Smooth muscle cell (in vitro differentiated cells): ENCODE data around the gene AGAP4. TPM values are rescaled to one million over a fixed set of nuclear protein-coding genes. Genes with fewer than 3 reads are reported as not detected.
"Not testable (repeated sequence)": the region's sequence is repeated elsewhere in the genome, so short reads cannot be mapped to it uniquely, and the experiment has no call there.

Source experiments
- DNase-seq: peaks from one replicate; lab custom pipeline; 2025; ENCODE audit not compliant: unreplicated experiment; lab: John Stamatoyannopoulos, UW
- H2AFZ ChIP-seq: fragments of 200-600 bp; sonication (generic); 2 replicates; pipeline ENCODE4 v1.6.0; 2016; ENCODE audit warnings: antibody characterized with exemption, low read depth, mild to moderate bottlenecking
- H3F3A ChIP-seq: fragments of 200-600 bp; sonication (generic); 2 replicates; pipeline ENCODE4 v1.6.0; 2017; ENCODE audit warnings: antibody characterized with exemption, low read depth
- H3K27ac ChIP-seq: fragments of 200-600 bp; sonication (generic); 2 replicates; pipeline ENCODE4 v1.5.1; 2016; ENCODE audit warnings: low read depth, mild to moderate bottlenecking
- H3K27me3 ChIP-seq: fragments of 200-600 bp; sonication (generic); 2 replicates; pipeline ENCODE4 v1.6.1; 2016; ENCODE audit warnings: low read depth, mild to moderate bottlenecking
- H3K36me3 ChIP-seq: fragments of 200-600 bp; sonication (generic); 2 replicates; pipeline ENCODE4 v1.5.1; 2016; ENCODE audit warnings: low read depth
- H3K4me1 ChIP-seq: fragments of 200-600 bp; sonication (generic); 2 replicates; pipeline ENCODE4 v1.5.1; 2016; ENCODE audit warnings: low read depth
- H3K4me2 ChIP-seq: fragments of 200-600 bp; sonication (generic); 2 replicates; pipeline ENCODE4 v1.6.0; 2016; ENCODE audit warnings: mild to moderate bottlenecking
- H3K4me3 ChIP-seq: fragments of 200-600 bp; sonication (generic); 2 replicates; pipeline ENCODE4 v1.5.1; 2016; ENCODE audit warnings: mild to moderate bottlenecking
- H3K79me2 ChIP-seq: fragments of 200-600 bp; sonication (generic); 2 replicates; pipeline ENCODE4 v1.6.0; 2016; ENCODE audit warnings: low read depth, mild to moderate bottlenecking
- H3K9ac ChIP-seq: fragments of 200-600 bp; sonication (generic); 2 replicates; pipeline ENCODE4 v1.6.0; 2016; ENCODE audit warnings: low read depth
- H3K9me3 ChIP-seq: fragments of 200-600 bp; sonication (generic); replicated peaks from 2 replicates; pipeline ENCODE4 v1.5.1; 2016; ENCODE audit warnings: low read depth
- H4K20me1 ChIP-seq: fragments of 200-600 bp; sonication (generic); 2 replicates; pipeline ENCODE4 v1.6.0; 2016; ENCODE audit warnings: low read depth
- WGBS: methylation state at CpG from one replicate; pipeline ENCODE4 v1.1.7; 2016; ENCODE audit warnings: low lambda C conversion rate; 5-methylcytosine and 5-hydroxymethylcytosine counted together
- polyA plus RNA-seq: library from polyadenylated mRNA; unstranded; fragments of >200 nt; fragmentation: Nextera tagmentation; extraction: Ambion mirVana; gene quantifications from 2 replicates; pipeline ENCODE4 v1.2.1, GENCODE V29; 2016
- small RNA-seq: library from RNA; depleted of rRNA; stranded (forward); fragments of <200 nt; gene quantifications from one replicate; pipeline ENCODE3, GENCODE V24; 2014
- total RNA-seq: library from RNA; depleted of rRNA; stranded (reverse); fragments of >200 nt; gene quantifications from 2 replicates; pipeline ENCODE4 v1.2.3, GENCODE V29; 2014

The AGAP4 gene
- total and polyA plus RNA-seq, 2 experiments from 2014 or later: 4.7 to 23.3 TPM

DNA sequence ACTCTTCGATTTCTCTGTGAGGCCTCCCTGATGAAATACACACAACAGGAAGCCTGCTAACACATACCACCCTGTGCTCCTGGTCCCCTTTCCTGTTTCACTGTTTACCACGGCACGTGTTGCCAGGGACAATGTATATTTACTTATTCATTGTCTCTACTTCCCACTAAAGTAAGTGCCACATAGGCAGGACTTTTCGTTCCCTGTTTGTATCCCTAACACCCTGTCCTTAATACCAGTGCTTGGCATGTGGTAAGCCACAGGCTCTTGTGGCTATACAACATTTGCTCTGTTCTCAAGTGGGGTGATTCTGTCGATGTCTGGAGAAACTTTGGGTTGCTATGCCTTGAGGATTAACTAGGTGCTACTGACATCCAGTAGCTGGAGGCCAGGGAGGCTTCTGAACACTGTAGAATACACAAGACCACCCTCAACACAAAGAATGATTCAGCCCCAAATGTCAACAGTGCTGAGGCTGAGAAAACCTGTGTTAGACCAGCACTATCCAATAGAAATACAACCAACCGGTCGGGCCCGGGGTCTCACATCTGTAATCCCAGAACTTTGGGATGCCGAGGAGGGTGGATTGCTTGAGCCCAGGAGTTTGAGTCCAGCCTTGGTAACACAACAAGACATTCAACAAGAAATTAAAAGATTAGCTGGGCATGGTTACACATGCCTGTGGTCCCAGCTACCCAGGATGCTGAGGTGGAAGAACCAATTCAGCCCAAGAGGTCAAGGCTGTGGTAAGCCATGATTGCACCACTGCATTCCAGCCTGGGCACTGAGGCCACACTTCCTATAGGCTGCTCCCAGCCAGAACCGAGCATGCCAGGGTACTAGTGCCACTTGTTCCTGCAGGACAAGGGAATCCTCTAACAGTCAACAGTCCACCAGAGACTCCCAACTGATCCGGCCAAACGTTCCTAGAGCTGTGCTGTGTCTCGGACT is 44.0 kb downstream of the AGAP4 start:
- WGBS: 68% methylated on average over 13 of the region's 13 CpGs
- not testable (repeated sequence) for H3K79me2 ChIP-seq, H3K4me2 ChIP-seq, H3K4me3 ChIP-seq, H3K9ac ChIP-seq, H3F3A ChIP-seq, H3K36me3 ChIP-seq, H3K9me3 ChIP-seq, H3K27me3 ChIP-seq, H4K20me1 ChIP-seq, H2AFZ ChIP-seq, H3K4me1 ChIP-seq, DNase-seq, H3K27ac ChIP-seq

- not testable (repeated sequence) for H3K9ac ChIP-seq, H3K27me3 ChIP-seq, H2AFZ ChIP-seq, H3K36me3 ChIP-seq, H3K4me2 ChIP-seq, H3K9me3 ChIP-seq, H3K79me2 ChIP-seq, DNase-seq, H3K4me3 ChIP-seq, H3F3A ChIP-seq, H3K27ac ChIP-seq, H4K20me1 ChIP-seq, H3K4me1 ChIP-seq
- 59% methylated on average over 2 of the region's 2 CpGs for WGBS
These were observed 52.5 kb downstream of the AGAP4 start for GRCh38 chr10:45794761-45795160.

- H3K27ac ChIP-seq, H3K9me3 ChIP-seq, H3K4me2 ChIP-seq, H2AFZ ChIP-seq, H3K36me3 ChIP-seq, H3K4me1 ChIP-seq, H3K4me3 ChIP-seq, H3K9ac ChIP-seq, H4K20me1 ChIP-seq, DNase-seq, H3K79me2 ChIP-seq, H3F3A ChIP-seq, H3K27me3 ChIP-seq: not testable (repeated sequence)
- WGBS: 93% methylated on average over 5 of the region's 6 CpGs
These were observed 56.4 kb downstream of the AGAP4 start for GRCh38 chr10:45790694-45791426.

- not testable (repeated sequence) for H3K27ac ChIP-seq, H2AFZ ChIP-seq, H4K20me1 ChIP-seq, H3K4me3 ChIP-seq, DNase-seq, H3K27me3 ChIP-seq, H3F3A ChIP-seq, H3K4me2 ChIP-seq, H3K9ac ChIP-seq, H3K9me3 ChIP-seq, H3K36me3 ChIP-seq, H3K79me2 ChIP-seq, H3K4me1 ChIP-seq
- WGBS: 99% methylated on average over 8 of the region's 8 CpGs
These were observed 57.3 kb downstream of the AGAP4 start for GRCh38 chr10:45789991-45790390.

DNA sequence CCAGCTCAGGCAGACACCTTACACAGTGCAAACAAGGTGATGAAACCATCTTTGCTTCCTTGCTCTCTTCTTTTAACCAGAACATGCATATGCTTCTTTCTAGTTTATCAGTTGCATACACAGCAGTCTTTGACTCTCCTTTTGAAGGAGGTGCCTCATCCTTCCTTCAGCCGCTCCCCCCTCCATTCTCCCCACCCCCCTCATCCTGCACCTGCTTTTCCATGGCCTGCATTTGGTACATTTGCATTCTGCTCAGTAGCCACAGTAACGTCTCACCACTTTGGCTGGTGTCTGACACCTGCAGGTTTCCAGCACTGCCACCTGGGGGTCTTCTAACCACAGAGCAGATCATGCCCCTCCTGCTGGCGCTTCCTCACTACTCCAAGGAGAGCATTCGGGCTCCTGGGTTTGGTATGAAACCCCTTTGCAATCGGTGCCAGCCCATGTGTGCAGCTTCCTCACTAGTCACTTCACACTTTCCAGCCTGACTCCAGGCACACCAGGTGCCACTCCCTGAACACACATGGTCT is 60.0 kb downstream of the AGAP4 start:
- not testable (repeated sequence) for H3K9ac ChIP-seq, H3K4me3 ChIP-seq, H4K20me1 ChIP-seq, H3K27ac ChIP-seq, H3K27me3 ChIP-seq, H3K79me2 ChIP-seq, H3K36me3 ChIP-seq, H3K4me1 ChIP-seq, DNase-seq, H3K9me3 ChIP-seq, H2AFZ ChIP-seq, H3F3A ChIP-seq, H3K4me2 ChIP-seq
- WGBS: 88% methylated on average over 2 of the region's 5 CpGs

DNA sequence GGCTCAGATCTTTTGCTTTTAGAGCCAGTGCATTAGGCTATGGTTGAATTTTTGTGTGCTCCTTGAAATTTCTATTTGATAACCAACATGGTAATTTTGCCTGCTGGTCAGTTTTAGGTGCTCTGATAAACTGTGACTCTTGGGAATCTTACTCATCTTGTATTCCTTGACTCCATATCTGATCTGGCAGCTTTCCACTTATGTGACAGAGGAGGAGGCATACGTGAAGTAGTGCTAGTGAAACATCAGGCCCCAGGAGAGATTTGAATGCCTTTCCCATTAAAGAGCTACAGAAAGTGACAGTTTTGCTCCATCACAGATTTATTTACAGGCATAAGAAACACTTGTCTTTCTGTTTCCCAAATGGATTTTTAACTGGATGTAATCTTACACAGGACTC is 61.1 kb downstream of the AGAP4 start:
- H3F3A ChIP-seq, H3K4me1 ChIP-seq, H3K36me3 ChIP-seq, DNase-seq, H3K27ac ChIP-seq, H3K4me2 ChIP-seq, H3K79me2 ChIP-seq, H3K27me3 ChIP-seq, H3K4me3 ChIP-seq, H2AFZ ChIP-seq, H3K9ac ChIP-seq, H4K20me1 ChIP-seq, H3K9me3 ChIP-seq: not testable (repeated sequence)
- 100% methylated on average over 1 of the region's 1 CpG for WGBS

Small RNA genes within 50 kb of the gene (small RNA-seq; reads per million reads assigned to genes)
- gene AC012044.1 (not detected), gene RNA5SP310 (0.11 reads per million)

Other genes starting within 250 kb of the AGAP4 start
- gene ZFAND4, start 174.7 kb downstream of the AGAP4 start, total RNA-seq: 3.6 and 9.7 TPM in 2 replicates
- gene ZFAND4, start 174.7 kb downstream of the AGAP4 start, polyA plus RNA-seq: 2.9 and 5.0 TPM in 2 replicates
- 15.1 and 18.1 TPM in 2 replicates for gene WASHC2C, start 120.2 kb downstream of the AGAP4 start, total RNA-seq
- gene WASHC2C, start 120.2 kb downstream of the AGAP4 start, polyA plus RNA-seq: 13.3 and 15.9 TPM in 2 replicates
- 66.3 and 89.4 TPM in 2 replicates for gene TIMM23, start 125.0 kb upstream of the AGAP4 start, total RNA-seq
- 105 and 115 TPM in 2 replicates for gene TIMM23, start 125.0 kb upstream of the AGAP4 start, polyA plus RNA-seq
- 147 and 158 TPM in 2 replicates for gene NCOA4, start 183.1 kb upstream of the AGAP4 start, total RNA-seq
- gene NCOA4, start 183.1 kb upstream of the AGAP4 start, polyA plus RNA-seq: 61.3 and 66.3 TPM in 2 replicates
- gene MSMB, start 198.8 kb upstream of the AGAP4 start, total RNA-seq: not detected in 2 replicates
- gene MSMB, start 198.8 kb upstream of the AGAP4 start, polyA plus RNA-seq: 0.50 TPM in 1 of 2 replicates, not detected in the other